Trophoblast cell (in vitro differentiated cells and primary cell): ENCODE results near the gene IGFBP6.
"Not testable (repeated sequence)": the region's sequence is repeated elsewhere in the genome, so short reads cannot be mapped to it uniquely, and the experiment has no call there.

ENCODE experiments used
- DNase-seq, 2 donors: peaks; one replicate each; pipeline ENCODE4 v3.0.0-alpha.2; 2016
- H2AFZ ChIP-seq: 2 replicates; pipeline ENCODE4 v1.6.1; 2013; ENCODE audit warnings: low read length, moderate library complexity, mild to moderate bottlenecking; ENCODE audit not compliant: insufficient read depth, poor library complexity
- H2AK5ac ChIP-seq: 2 replicates; pipeline ENCODE4 v1.6.1; 2013; ENCODE audit warnings: mild to moderate bottlenecking, low read length
- H2BK120ac ChIP-seq: 2 replicates; pipeline ENCODE4 v1.6.1; 2013; ENCODE audit warnings: low read length, mild to moderate bottlenecking, moderate library complexity; ENCODE audit not compliant: insufficient read depth, poor library complexity
- H2BK12ac ChIP-seq: 2 replicates; pipeline ENCODE4 v1.6.1; 2013; ENCODE audit warnings: mild to moderate bottlenecking, low read length, moderate library complexity
- H2BK5ac ChIP-seq: 2 replicates; pipeline ENCODE4 v1.6.1; 2013; ENCODE audit warnings: low read length, low read depth, moderate library complexity, mild to moderate bottlenecking; ENCODE audit not compliant: poor library complexity
- H3K14ac ChIP-seq: 2 replicates; pipeline ENCODE4 v1.6.1; 2013; ENCODE audit warnings: mild to moderate bottlenecking, low read length
- H3K18ac ChIP-seq: 2 replicates; pipeline ENCODE4 v1.6.1; 2013; ENCODE audit warnings: mild to moderate bottlenecking, low read length
- H3K23ac ChIP-seq: 2 replicates; pipeline ENCODE4 v1.6.1; 2013; ENCODE audit warnings: low read length
- H3K27ac ChIP-seq: 2 replicates; pipeline ENCODE4 v1.5.1; 2013; ENCODE audit warnings: low read depth, mild to moderate bottlenecking, inconsistent platforms, low read length, moderate library complexity
- H3K27me3 ChIP-seq: 2 replicates; pipeline ENCODE4 v1.6.1; 2013; ENCODE audit warnings: inconsistent platforms, mild to moderate bottlenecking, low read length, moderate library complexity; ENCODE audit not compliant: insufficient read depth
- H3K36me3 ChIP-seq, 2 experiments: 1 replicate in 1 of 2; 2 replicates in 1 of 2; pipeline ENCODE4 v1.6.1; 2013; ENCODE audit warnings: low read length in 2 of 2, mild to moderate bottlenecking in 2 of 2, moderate library complexity in 1 of 2; ENCODE audit not compliant: insufficient read depth in 2 of 2, control insufficient read depth in 1 of 2
- H3K4ac ChIP-seq: 2 replicates; pipeline ENCODE4 v1.6.1; 2013; ENCODE audit warnings: low read depth, mild to moderate bottlenecking, low read length, moderate library complexity
- H3K4me1 ChIP-seq, 2 experiments: 1 replicate in 1 of 2; 2 replicates in 1 of 2; pipeline ENCODE4 v1.6.1; 2013; ENCODE audit warnings: low read length in 2 of 2, mild to moderate bottlenecking in 2 of 2, moderate library complexity in 1 of 2; ENCODE audit not compliant: insufficient read depth in 2 of 2, control insufficient read depth in 1 of 2
- H3K4me2 ChIP-seq: 2 replicates; pipeline ENCODE4 v1.6.1; 2013; ENCODE audit warnings: inconsistent platforms, mild to moderate bottlenecking, low read length, moderate library complexity
- H3K4me3 ChIP-seq: 2 replicates; pipeline ENCODE4 v1.5.1; 2013; ENCODE audit warnings: mild to moderate bottlenecking, low read depth, low read length, inconsistent platforms
- H3K79me1 ChIP-seq: one replicate; pipeline ENCODE4 v1.6.1; 2013; ENCODE audit warnings: low read length
- H3K79me2 ChIP-seq: 2 replicates; pipeline ENCODE4 v1.6.1; 2013; ENCODE audit warnings: low read length, mild to moderate bottlenecking; ENCODE audit not compliant: control insufficient read depth, insufficient read depth, poor library complexity
- H3K9ac ChIP-seq: 2 replicates; pipeline ENCODE4 v1.6.1; 2013; ENCODE audit warnings: mild to moderate bottlenecking, low read length
- H3K9me3 ChIP-seq: 2 replicates; pipeline ENCODE4 v1.6.1; 2013; ENCODE audit warnings: low read depth, mild to moderate bottlenecking, control low read depth, inconsistent platforms, low read length; ENCODE audit not compliant: insufficient read depth
- H4K12ac ChIP-seq: 2 replicates; pipeline ENCODE4 v1.6.1; 2013; ENCODE audit warnings: low read depth, mild to moderate bottlenecking, low read length, moderate library complexity
- H4K8ac ChIP-seq: 2 replicates; pipeline ENCODE4 v1.6.1; 2013; ENCODE audit warnings: low read depth, mild to moderate bottlenecking, low read length, moderate library complexity
- H4K91ac ChIP-seq: one replicate; pipeline ENCODE4 v1.6.1; 2013; ENCODE audit warnings: low read depth, mild to moderate bottlenecking, low read length, moderate library complexity
- WGBS: extraction: QIAGEN DNeasy Blood & Tissue Kit; methylation state at CpG from one replicate; pipeline ENCODE4 v1.1.7; 2013; ENCODE audit warnings: missing lambda C conversion rate; ENCODE audit not compliant: insufficient read length, insufficient coverage; ENCODE audit errors: extremely low coverage; 5-methylcytosine and 5-hydroxymethylcytosine counted together

IGFBP6 gene

GRCh38 chr12:53105712-53106439, 8.4 kb downstream of the IGFBP6 start:
- Histone ChIP-seq H3K14ac (no peak overlapping the region), H4K91ac (no peak overlapping the region), H3K4ac (no peak overlapping the region), H3K4me3 (no peak overlapping the region), H3K4me1 (no peaks in the 10 kb centered on the region), H3K4me2 (no peak overlapping the region), H2BK12ac (no peak overlapping the region), H3K18ac (no peak overlapping the region), H3K27ac (no peak overlapping the region), H3K36me3 (no peaks in the 10 kb centered on the region), H3K27me3 (no peaks in the 10 kb centered on the region), H4K8ac (no peak overlapping the region), H3K23ac (no peak overlapping the region), H3K79me1 (no peaks in the 10 kb centered on the region), H3K9ac (no peak overlapping the region), H4K12ac (no peak overlapping the region), H3K79me2 (no peaks in the 10 kb centered on the region), H3K9me3 (peaks cover under 1% of the 10 kb centered on the region), H2AK5ac (no peak overlapping the region), H2BK5ac (no peak overlapping the region), H2AFZ (no peak overlapping the region), H2BK120ac (no peak overlapping the region)
- no peak for DNase-seq
- WGBS: no CpG with 5 or more reads among the region's 7 CpGs

- H2BK5ac ChIP-seq: no peak overlapping the region
- H3K79me1 ChIP-seq: no peaks in the 10 kb centered on the region
- no peak overlapping the region for H3K18ac ChIP-seq
- H3K4me3 ChIP-seq: no peak overlapping the region
- no peak overlapping the region for H2AFZ ChIP-seq
- H2BK120ac ChIP-seq: no peak overlapping the region
- WGBS: no CpG with 5 or more reads among the region's 7 CpGs
- no peak overlapping the region for H3K23ac ChIP-seq
- no peak overlapping the region for H4K91ac ChIP-seq
- H3K4ac ChIP-seq: no peak overlapping the region
- no peak for DNase-seq
- H3K9ac ChIP-seq: no peak overlapping the region
- no peaks in the 10 kb centered on the region for H3K4me1 ChIP-seq
- H3K36me3 ChIP-seq: no peaks in the 10 kb centered on the region
- H3K14ac ChIP-seq: no peak overlapping the region
- H3K79me2 ChIP-seq: no peaks in the 10 kb centered on the region
- H2AK5ac ChIP-seq: no peak overlapping the region
- H2BK12ac ChIP-seq: no peak overlapping the region
- no peak overlapping the region for H4K12ac ChIP-seq
- no peaks in the 10 kb centered on the region for H3K27me3 ChIP-seq
- no peaks in the 10 kb centered on the region for H3K9me3 ChIP-seq
- H4K8ac ChIP-seq: no peak overlapping the region
- H3K27ac ChIP-seq: no peak overlapping the region
- H3K4me2 ChIP-seq: no peak overlapping the region
These were observed 9.7 kb downstream of the IGFBP6 start for GRCh38 chr12:53107122-53107521.

GRCh38 chr12:53112431-53112830, 15.0 kb downstream of the IGFBP6 start:
- not testable (repeated sequence) for H2BK5ac ChIP-seq, H3K36me3 ChIP-seq, H3K9me3 ChIP-seq, H2AK5ac ChIP-seq, H2BK12ac ChIP-seq, H3K14ac ChIP-seq, H3K79me2 ChIP-seq, H4K8ac ChIP-seq, H3K79me1 ChIP-seq, H4K12ac ChIP-seq, H3K27ac ChIP-seq, H3K4me1 ChIP-seq, H2AFZ ChIP-seq, H4K91ac ChIP-seq, H3K18ac ChIP-seq, H3K4me3 ChIP-seq, H3K4ac ChIP-seq, H3K27me3 ChIP-seq, H3K23ac ChIP-seq, DNase-seq, H3K9ac ChIP-seq, H3K4me2 ChIP-seq, H2BK120ac ChIP-seq
- WGBS: no CpG with 5 or more reads among the region's 7 CpGs

GRCh38 chr12:53113136-53113705, 15.8 kb downstream of the IGFBP6 start:
- Histone ChIP-seq H4K91ac (no peak overlapping the region), H2AFZ (no peak overlapping the region), H3K79me1 (no peaks in the 10 kb centered on the region), H3K9ac (no peak overlapping the region), H3K4me2 (no peak overlapping the region), H3K27ac (no peak overlapping the region), H3K23ac (no peak overlapping the region), H3K79me2 (no peaks in the 10 kb centered on the region), H2BK120ac (no peak overlapping the region), H3K4ac (no peak overlapping the region), H3K18ac (no peak overlapping the region), H2AK5ac (no peak overlapping the region), H3K27me3 (no peaks in the 10 kb centered on the region), H4K8ac (no peak overlapping the region), H2BK5ac (no peak overlapping the region), H2BK12ac (no peak overlapping the region), H3K4me3 (no peak overlapping the region), H3K36me3 (no peaks in the 10 kb centered on the region), H3K4me1 (no peaks in the 10 kb centered on the region), H3K9me3 (no peaks in the 10 kb centered on the region), H4K12ac (no peak overlapping the region), H3K14ac (no peak overlapping the region)
- WGBS: no CpG with 5 or more reads among the region's 12 CpGs
- no peak for DNase-seq
